A549 treated with AZD2906 at 1 μM for 4 hours (cell line): ENCODE measurements around the gene ATP5F1E. TPM values are rescaled to one million over a fixed set of nuclear protein-coding genes. Genes with fewer than 3 reads are reported as not detected.

Source experiments
- total RNA-seq: library from RNA; stranded (reverse); fragments of 200-300 nt; extraction: Qiagen RNA extraction; gene quantifications from 5 replicates; pipeline ENCODE4 v1.2.3, GENCODE V29; 2022

ATP5F1E gene
- total RNA-seq, result 90.2 to 115 TPM (median 95.0 TPM) in 5 replicates

DNA sequence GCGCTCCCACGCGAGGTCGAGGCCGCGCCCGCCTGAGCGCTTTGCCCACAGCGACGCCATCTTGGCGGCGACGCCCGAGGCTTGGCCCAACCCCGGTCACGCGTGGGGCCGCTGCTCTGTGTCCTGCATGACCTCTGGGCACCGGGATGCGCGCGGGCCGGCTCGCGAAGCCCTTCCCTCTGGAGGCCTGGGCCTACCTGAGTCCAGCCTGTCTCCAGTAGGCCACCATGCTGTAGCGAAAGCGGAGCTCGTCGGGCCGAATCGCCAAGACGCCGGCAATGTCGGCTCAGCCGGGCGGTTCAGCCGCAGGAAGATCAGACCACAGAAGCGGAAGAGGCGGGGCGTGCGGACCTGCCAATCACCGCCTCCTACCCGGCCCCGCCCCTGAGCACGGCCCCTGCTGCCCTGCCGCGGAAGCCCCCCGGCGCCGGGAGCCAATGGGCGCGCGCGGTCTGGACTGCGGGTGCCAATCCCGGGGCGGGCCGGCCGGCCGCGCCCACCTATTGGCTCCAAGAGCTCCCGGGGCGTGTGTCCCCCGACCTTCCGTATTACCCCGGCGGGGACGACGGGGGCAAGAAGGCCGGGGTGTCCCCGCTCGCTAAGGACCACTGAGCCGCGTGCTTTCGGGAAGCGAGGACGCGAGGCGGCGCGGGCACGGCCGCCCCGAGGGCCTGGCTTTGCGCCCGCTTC, at the start of gene ATP5F1E:
TSS of gene ATP5F1E (minus strand) at position 313 of the 690 bp plus-strand sequence. CDS start at position 229, 84 bp downstream.

GRCh38 chr20:59042151-59042795, 10.1 kb upstream of the ATP5F1E start, which contains the start of gene PRELID3B:
Gene PRELID3B (minus strand): TSS chr20:59042786. CDS start chr20:59042730, 56 bp downstream.

GRCh38 chr20:59019217-59019616, 12.9 kb downstream of the ATP5F1E start, which contains the start of gene TUBB1:
Gene TUBB1 (plus strand): TSS chr20:59019429. CDS start chr20:59019523, 94 bp downstream.

DNA sequence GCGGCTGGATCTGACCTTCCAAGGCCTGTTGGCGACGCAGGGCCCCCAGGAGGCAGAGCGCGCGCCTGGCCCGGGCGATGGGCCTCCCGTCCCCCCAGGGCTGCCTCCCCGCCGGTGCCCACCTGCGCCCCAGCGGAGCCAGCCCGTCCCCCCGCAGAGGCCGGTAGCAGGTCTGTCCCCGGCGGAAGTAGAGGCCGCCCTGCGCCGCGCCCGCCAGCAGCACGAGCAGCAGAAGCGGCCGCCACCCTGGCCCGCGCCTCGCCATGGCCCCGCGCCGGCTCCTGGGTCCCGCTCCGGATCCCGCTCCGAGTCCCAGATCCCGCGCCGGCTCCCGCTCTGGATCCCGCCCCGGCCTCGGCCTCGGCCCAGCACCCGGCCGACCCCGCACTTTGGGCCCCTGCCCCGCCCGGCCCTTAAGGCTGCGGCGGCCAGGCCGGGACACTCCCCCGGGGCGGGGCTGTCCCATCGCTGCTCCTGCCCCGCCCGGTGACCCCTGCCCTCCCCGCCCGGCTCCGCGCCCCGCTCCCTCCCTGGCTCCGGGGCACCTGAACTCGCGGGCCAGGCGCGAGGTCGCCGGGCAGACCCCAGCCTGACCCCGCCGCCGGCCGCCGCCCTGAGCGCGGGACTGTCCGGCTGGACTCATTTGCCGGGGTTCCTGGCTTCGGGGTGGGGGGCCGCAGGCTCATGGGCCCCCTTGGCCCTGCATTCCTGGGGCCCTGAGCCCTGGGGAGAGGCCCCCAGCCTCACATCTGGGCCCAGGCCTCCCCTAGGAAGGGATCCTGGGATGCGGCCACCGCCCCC, 25.1 kb downstream of the ATP5F1E start, which contains the start of gene CTSZ:
TSS of gene CTSZ (minus strand) at position 391 of the 801 bp plus-strand sequence. CDS start at position 265, 126 bp downstream.

DNA sequence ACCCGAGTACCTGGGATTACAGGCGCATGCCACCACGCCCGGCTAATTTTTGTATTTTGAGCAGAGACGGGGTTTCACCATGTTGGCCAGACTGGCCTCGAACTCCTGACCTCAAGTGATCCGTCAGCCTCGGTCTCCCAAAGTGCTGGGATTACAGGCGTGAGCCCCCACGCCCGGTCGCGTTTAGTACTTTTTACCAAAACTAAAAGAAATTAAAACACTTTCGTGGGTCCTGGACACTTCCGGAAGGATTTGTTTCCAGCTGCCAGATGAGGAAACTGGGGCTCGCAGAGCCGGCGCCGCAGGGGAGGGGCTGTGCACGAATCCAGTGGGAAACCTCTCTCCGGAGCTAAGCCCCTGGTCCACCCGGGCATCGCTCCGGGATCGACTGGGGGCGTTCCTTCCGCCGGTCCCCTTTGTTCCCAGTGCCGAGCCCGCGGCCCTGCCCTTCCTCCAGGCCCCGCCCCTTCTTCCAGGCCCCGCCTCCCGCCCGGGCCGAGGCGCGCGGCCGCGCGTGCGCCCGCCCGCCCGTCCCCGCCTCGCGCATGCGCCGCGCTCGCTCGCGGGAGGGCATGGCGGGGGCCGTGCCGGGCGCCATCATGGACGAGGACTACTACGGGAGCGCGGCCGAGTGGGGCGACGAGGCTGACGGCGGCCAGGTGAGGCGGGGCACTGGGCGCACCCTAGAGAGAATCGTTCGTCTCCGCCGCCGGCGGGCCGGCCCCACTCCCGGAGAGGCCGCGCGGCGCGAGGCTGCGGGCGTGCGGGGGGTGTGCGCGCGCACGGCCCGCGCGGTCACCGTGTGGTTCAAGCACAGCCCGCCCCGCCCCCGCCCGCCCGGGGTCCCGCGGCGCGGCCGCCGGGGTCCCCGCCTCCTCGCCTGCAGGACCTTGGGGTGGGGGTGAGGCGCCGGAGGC, 51.2 kb downstream of the ATP5F1E start, which contains the start of gene NELFCD:
TSS of gene NELFCD (plus strand) at position 546 of the 917 bp plus-strand sequence. CDS start at position 600, 54 bp downstream.

Other genes with a start within 250 kb of the ATP5F1E start
- not detected in 5 replicates for gene GNAS-AS1, start 181.4 kb downstream of the ATP5F1E start, total RNA-seq
- gene GNAS, start 179.6 kb downstream of the ATP5F1E start, total RNA-seq, result 686 to 769 TPM (median 723 TPM) in 5 replicates
- 43.2 to 46.0 TPM (median 44.6 TPM) in 5 replicates for gene NELFCD, start 51.1 kb downstream of the ATP5F1E start, total RNA-seq
- gene CTSZ, start 25.1 kb downstream of the ATP5F1E start, total RNA-seq, result 155 to 197 TPM (median 192 TPM) in 5 replicates
- 0.02 to 0.03 TPM (median 0.03 TPM) in 4 of 5 replicates, not detected in the other for gene TUBB1, start 12.9 kb downstream of the ATP5F1E start, total RNA-seq
- gene PRELID3B, start 10.5 kb upstream of the ATP5F1E start, total RNA-seq, result 53.2 to 66.6 TPM (median 56.9 TPM) in 5 replicates
- not detected in 5 replicates for gene ZNF831, start 131.5 kb upstream of the ATP5F1E start, total RNA-seq